Skeletal muscle tissue (tissue), 4 donors: ENCODE results near the gene DRC7. TPM values are rescaled to one million over a fixed set of nuclear protein-coding genes. Genes with fewer than 3 reads are reported as not detected.
A peak's percentile ranks its signal among the peaks of the same experiment; 100 is the strongest.

Source experiments
- H3K27ac ChIP-seq: one replicate; pipeline ENCODE4 v1.7.0; 2013; ENCODE audit warnings: mild to moderate bottlenecking, low read depth, low read length, inconsistent platforms
- H3K27me3 ChIP-seq, 3 donors: one replicate each; pipeline ENCODE4 v1.7.0; 2013; ENCODE audit warnings: low read length in 3 of 3; ENCODE audit not compliant: control insufficient read depth in 3 of 3, insufficient read depth in 3 of 3
- H3K36me3 ChIP-seq, 3 donors: one replicate each; pipeline ENCODE4 v1.7.0; 2013; ENCODE audit warnings: low read length in 3 of 3; ENCODE audit not compliant: control insufficient read depth in 3 of 3, insufficient read depth in 3 of 3
- H3K4me1 ChIP-seq, 3 donors: one replicate each; pipeline ENCODE4 v1.7.0; 2013; ENCODE audit warnings: low read length in 3 of 3, mild to moderate bottlenecking in 3 of 3; ENCODE audit not compliant: control insufficient read depth in 3 of 3, insufficient read depth in 3 of 3
- H3K4me3 ChIP-seq, 3 donors: one replicate each; pipeline ENCODE4 v1.7.0; 2013; ENCODE audit warnings: low read length in 3 of 3
- H3K9ac ChIP-seq, 3 donors: one replicate each; pipeline ENCODE4 v1.7.0; 2013; ENCODE audit warnings: low read length in 3 of 3, mild to moderate bottlenecking in 3 of 3, moderate library complexity in 2 of 3, low read depth in 1 of 3
- H3K9me3 ChIP-seq, 3 donors: one replicate each; pipeline ENCODE4 v1.7.0; 2013; ENCODE audit warnings: low read length in 3 of 3; ENCODE audit not compliant: control insufficient read depth in 3 of 3
- total RNA-seq: library from RNA; depleted of rRNA; stranded (reverse); fragments of >200 nt; gene quantifications from one replicate; pipeline ENCODE4 v1.2.3, GENCODE V29; 2014
- donor health status: Osteomylitis.

DRC7 gene
- total RNA-seq, 1 donor from 2014 or later: not detected

- peaks cover 0 to 4% (median 2%) of the 10 kb centered on the region in 3 donors for H3K36me3 ChIP-seq
- H3K27me3 ChIP-seq: peaks cover 0 to 8% (median 0%) of the 10 kb centered on the region in 3 donors
Observed at GRCh38 chr16:57660715-57661463, 33.7 kb upstream of the DRC7 start.

GRCh38 chr16:57661510-57661909, 33.1 kb upstream of the DRC7 start:
- no peak overlapping the region for H3K27ac ChIP-seq
- no peak overlapping the region for H3K4me3 ChIP-seq
- H3K27me3 ChIP-seq: peaks cover 0 to 3% (median 0%) of the 10 kb centered on the region in 3 donors
- H3K9me3 ChIP-seq: no peaks in the 10 kb centered on the region
- H3K9ac ChIP-seq: no peak overlapping the region
- H3K36me3 ChIP-seq: peaks cover 0 to 4% (median 0%) of the 10 kb centered on the region in 3 donors
- no peaks in the 10 kb centered on the region for H3K4me1 ChIP-seq

More at GRCh38 chr16:57660715-57661463, 33.7 kb upstream of the DRC7 start:
- Histone ChIP-seq H3K4me1 (no peaks in the 10 kb centered on the region), H3K9ac (no peak overlapping the region), H3K4me3 (no peak overlapping the region), H3K9me3 (no peaks in the 10 kb centered on the region), H3K27ac (no peak overlapping the region)

GRCh38 chr16:57661936-57662906, 32.4 kb upstream of the DRC7 start:
- Histone ChIP-seq H3K27ac (no peak overlapping the region), H3K4me3 (no peak overlapping the region), H3K9me3 (no peaks in the 10 kb centered on the region), H3K9ac (no peak overlapping the region), H3K36me3 (peaks cover 0 to 4% (median 0%) of the 10 kb centered on the region in 3 donors), H3K27me3 (peaks cover 0 to 3% (median 0%) of the 10 kb centered on the region in 3 donors), H3K4me1 (no peaks in the 10 kb centered on the region)

GRCh38 chr16:57663436-57663835, 31.2 kb upstream of the DRC7 start:
- Histone ChIP-seq H3K27me3 (peaks cover 0 to 6% (median 3%) of the 10 kb centered on the region in 3 donors), H3K4me1 (no peaks in the 10 kb centered on the region), H3K27ac (no peak overlapping the region), H3K4me3 (no peak overlapping the region), H3K9ac (no peak overlapping the region), H3K9me3 (no peaks in the 10 kb centered on the region), H3K36me3 (peaks cover 0 to 4% (median 0%) of the 10 kb centered on the region in 3 donors)

GRCh38 chr16:57663917-57664661, 30.5 kb upstream of the DRC7 start:
- Histone ChIP-seq H3K27ac (no peak overlapping the region), H3K4me3 (no peak overlapping the region), H3K9ac (no peak overlapping the region), H3K27me3 (peaks cover 0 to 6% (median 3%) of the 10 kb centered on the region in 3 donors), H3K36me3 (peaks cover 0 to 4% (median 0%) of the 10 kb centered on the region in 3 donors), H3K4me1 (no peaks in the 10 kb centered on the region), H3K9me3 (no peaks in the 10 kb centered on the region)

- H3K27ac ChIP-seq: no peak overlapping the region
- H3K36me3 ChIP-seq: peaks cover 0 to 4% (median 0%) of the 10 kb centered on the region in 3 donors
- no peak overlapping the region for H3K4me3 ChIP-seq
Observed at GRCh38 chr16:57664662-57665025, 30.0 kb upstream of the DRC7 start.

GRCh38 chr16:57665541-57665940, 29.1 kb upstream of the DRC7 start:
- Histone ChIP-seq H3K9me3 (no peaks in the 10 kb centered on the region), H3K9ac (no peak overlapping the region), H3K27me3 (peaks cover 0 to 6% (median 3%) of the 10 kb centered on the region in 3 donors), H3K4me3 (no peak overlapping the region), H3K4me1 (no peaks in the 10 kb centered on the region), H3K27ac (no peak overlapping the region), H3K36me3 (peaks cover 0 to 4% (median 0%) of the 10 kb centered on the region in 3 donors)

More at GRCh38 chr16:57664662-57665025, 30.0 kb upstream of the DRC7 start:
- Histone ChIP-seq H3K9me3 (no peaks in the 10 kb centered on the region), H3K4me1 (no peaks in the 10 kb centered on the region), H3K27me3 (peaks cover 0 to 6% (median 3%) of the 10 kb centered on the region in 3 donors), H3K9ac (no peak overlapping the region)

GRCh38 chr16:57666353-57667047, 28.1 kb upstream of the DRC7 start:
- no peaks in the 10 kb centered on the region for H3K9me3 ChIP-seq
- peak overlapping the region in 1 of 3 donors; percentile 20 for H3K9ac ChIP-seq
- no peak overlapping the region for H3K27ac ChIP-seq
- peaks cover 0 to 4% (median 0%) of the 10 kb centered on the region in 3 donors for H3K36me3 ChIP-seq
- H3K4me1 ChIP-seq: no peaks in the 10 kb centered on the region
- no peak overlapping the region for H3K4me3 ChIP-seq
- peaks cover 0 to 6% (median 3%) of the 10 kb centered on the region in 3 donors for H3K27me3 ChIP-seq

- H3K4me3 ChIP-seq: no peak overlapping the region
- H3K9me3 ChIP-seq: no peaks in the 10 kb centered on the region
- no peak overlapping the region for H3K27ac ChIP-seq
- peaks cover 0 to 6% (median 3%) of the 10 kb centered on the region in 3 donors for H3K27me3 ChIP-seq
- peaks cover 0 to under 1% (median 0%) of the 10 kb centered on the region in 3 donors for H3K36me3 ChIP-seq
- no peaks in the 10 kb centered on the region for H3K4me1 ChIP-seq
- no peak overlapping the region for H3K9ac ChIP-seq
Observed at GRCh38 chr16:57667048-57667525, 27.5 kb upstream of the DRC7 start.
